Tibial nerve (tissue), 3 donors: ENCODE results near the gene PARD6B.

Experiments
- POLR2A ChIP-seq, 2 donors: fragments of 450-650 bp; IDR thresholded peaks; one replicate each; pipeline ENCODE4 v1.6.1; 2017; ENCODE audit warnings: antibody characterized with exemption in 2 of 2, mild to moderate bottlenecking in 2 of 2, moderate library complexity in 2 of 2
- TF ChIP-seq, protein P1 (sequence below), 5 experiments: fragments of 200-600 bp in 3 of 5; fragments of 450-650 bp in 2 of 5; sonication (generic) in 3 of 5; IDR thresholded peaks; one replicate each; pipeline ENCODE4 v1.5.1; 2016 to 2019; ENCODE audit warnings: antibody characterized with exemption in 5 of 5, mild to moderate bottlenecking in 3 of 5, moderate library complexity in 2 of 5

DNA sequence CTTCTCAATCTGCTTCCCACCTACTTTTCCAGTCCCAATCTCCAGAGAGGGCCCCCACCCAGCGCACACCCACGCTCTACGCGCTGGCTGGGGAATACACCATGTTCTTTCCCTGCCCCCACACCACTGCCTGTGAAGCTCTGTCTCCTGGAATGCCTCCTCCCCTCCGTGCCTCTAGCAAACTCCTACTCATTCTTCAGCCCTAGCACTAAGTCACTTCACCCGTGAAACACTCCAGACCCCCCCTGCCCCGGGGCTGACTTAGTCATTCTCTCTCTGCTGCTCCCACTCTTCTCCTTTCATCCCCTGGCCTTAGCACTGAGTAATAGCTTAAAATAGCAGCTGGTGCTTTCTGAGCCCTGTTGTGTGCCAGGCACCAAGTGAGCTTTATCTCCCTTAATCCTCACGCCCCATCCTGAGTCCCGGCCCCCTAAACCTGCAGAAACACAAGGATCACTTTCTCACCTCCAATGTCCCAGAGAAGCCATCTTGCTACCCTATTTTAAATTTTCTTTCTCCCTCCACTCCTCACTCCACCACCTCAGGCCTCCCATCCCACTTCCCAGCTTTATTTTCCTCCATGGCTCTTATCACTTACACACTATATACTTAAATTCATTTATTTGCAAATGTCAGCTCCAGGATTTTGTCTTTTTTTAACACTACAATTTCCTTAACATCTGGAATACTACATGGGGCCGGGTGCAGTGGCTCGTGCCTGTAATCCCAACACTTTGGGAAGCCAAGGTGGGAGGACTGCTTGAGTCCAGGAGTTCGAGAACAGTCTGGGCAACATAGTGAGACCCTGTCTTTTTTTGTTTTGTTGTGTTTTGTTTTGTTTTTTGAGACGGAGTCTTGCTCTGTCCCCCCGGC, 6.3 kb upstream of the PARD6B start:
- TF ChIP-seq, protein P1, sequence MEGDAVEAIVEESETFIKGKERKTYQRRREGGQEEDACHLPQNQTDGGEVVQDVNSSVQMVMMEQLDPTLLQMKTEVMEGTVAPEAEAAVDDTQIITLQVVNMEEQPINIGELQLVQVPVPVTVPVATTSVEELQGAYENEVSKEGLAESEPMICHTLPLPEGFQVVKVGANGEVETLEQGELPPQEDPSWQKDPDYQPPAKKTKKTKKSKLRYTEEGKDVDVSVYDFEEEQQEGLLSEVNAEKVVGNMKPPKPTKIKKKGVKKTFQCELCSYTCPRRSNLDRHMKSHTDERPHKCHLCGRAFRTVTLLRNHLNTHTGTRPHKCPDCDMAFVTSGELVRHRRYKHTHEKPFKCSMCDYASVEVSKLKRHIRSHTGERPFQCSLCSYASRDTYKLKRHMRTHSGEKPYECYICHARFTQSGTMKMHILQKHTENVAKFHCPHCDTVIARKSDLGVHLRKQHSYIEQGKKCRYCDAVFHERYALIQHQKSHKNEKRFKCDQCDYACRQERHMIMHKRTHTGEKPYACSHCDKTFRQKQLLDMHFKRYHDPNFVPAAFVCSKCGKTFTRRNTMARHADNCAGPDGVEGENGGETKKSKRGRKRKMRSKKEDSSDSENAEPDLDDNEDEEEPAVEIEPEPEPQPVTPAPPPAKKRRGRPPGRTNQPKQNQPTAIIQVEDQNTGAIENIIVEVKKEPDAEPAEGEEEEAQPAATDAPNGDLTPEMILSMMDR (IDR thresholded peaks at IDR 0.05): no peak
- peak in 1 of 2 donors; percentile 26 for TF ChIP-seq POLR2A (IDR thresholded peaks at IDR 0.05)
